GM23338 (cell line): ENCODE results near the gene DSE. TPM values are rescaled to one million over a fixed set of nuclear protein-coding genes. Genes with fewer than 3 reads are reported as not detected.

ENCODE experiments used
- ATAC-seq: fragments of 200-7000 bp; cut with Tn5 transposase; 3 replicates; pipeline ENCODE4 v1.9.1; 2020
- DNase-seq: peaks from one replicate; pipeline ENCODE4 v3.0.0-alpha.2; 2015; ENCODE audit warnings: low spot score
- H2AFZ ChIP-seq: fragments of 200-600 bp; sonication (generic); 2 replicates; pipeline ENCODE4 v1.8.0; 2016; ENCODE audit warnings: antibody characterized with exemption, mild to moderate bottlenecking, moderate library complexity
- H3F3A ChIP-seq: fragments of 200-600 bp; sonication (generic); replicated peaks from 2 replicates; pipeline ENCODE4 v1.8.0; 2017; ENCODE audit warnings: antibody characterized with exemption, mixed run types, low read depth
- H3K27ac ChIP-seq: fragments of 200-600 bp; sonication (generic); 2 replicates; pipeline ENCODE4 v1.6.1; 2016; ENCODE audit warnings: low read depth
- H3K27me3 ChIP-seq: fragments of 200-600 bp; sonication (generic); 2 replicates; pipeline ENCODE4 v1.8.0; 2016; ENCODE audit warnings: mild to moderate bottlenecking, mixed run types, moderate library complexity; ENCODE audit not compliant: insufficient read depth
- H3K36me3 ChIP-seq: fragments of 200-600 bp; sonication (generic); 2 replicates; pipeline ENCODE4 v1.8.0; 2016; ENCODE audit warnings: mild to moderate bottlenecking; ENCODE audit not compliant: insufficient read depth
- H3K4me1 ChIP-seq: fragments of 200-600 bp; sonication (generic); 2 replicates; pipeline ENCODE4 v1.8.0; 2016; ENCODE audit warnings: mild to moderate bottlenecking, moderate library complexity; ENCODE audit not compliant: insufficient read depth
- H3K4me2 ChIP-seq: fragments of 200-600 bp; sonication (generic); 2 replicates; pipeline ENCODE4 v1.7.1; 2017; ENCODE audit warnings: mixed run types
- H3K4me3 ChIP-seq: fragments of 200-600 bp; sonication (generic); 2 replicates; pipeline ENCODE4 v1.6.1; 2016; ENCODE audit warnings: mixed run types
- H3K79me2 ChIP-seq: fragments of 200-600 bp; sonication (generic); replicated peaks from 2 replicates; pipeline ENCODE4 v1.8.0; 2017; ENCODE audit warnings: mild to moderate bottlenecking; ENCODE audit not compliant: insufficient read depth
- H3K9me2 ChIP-seq: fragments of 200-600 bp; sonication (generic); 2 replicates; pipeline ENCODE4 v1.8.0; 2017; ENCODE audit not compliant: insufficient read depth
- H4K20me1 ChIP-seq: fragments of 200-600 bp; sonication (generic); replicated peaks from 2 replicates; pipeline ENCODE4 v1.8.0; 2017; ENCODE audit warnings: mild to moderate bottlenecking; ENCODE audit not compliant: insufficient read depth
- H3K27ac Mint-ChIP-seq: 2 replicates; pipeline ENCODE4 v1.8.0; 2020; ENCODE audit warnings: inconsistent platforms, mild to moderate bottlenecking, moderate library complexity, mixed read lengths
- H3K27me3 Mint-ChIP-seq: 3 replicates; pipeline ENCODE4 v1.8.0; 2022; ENCODE audit warnings: low read depth, mild to moderate bottlenecking, moderate library complexity, mixed read lengths, inconsistent platforms; ENCODE audit not compliant: insufficient read depth, poor library complexity
- H3K36me3 Mint-ChIP-seq: 3 replicates; pipeline ENCODE4 v1.8.0; 2021; ENCODE audit warnings: low read depth, mild to moderate bottlenecking, inconsistent platforms, moderate library complexity, mixed read lengths
- H3K4me1 Mint-ChIP-seq: 3 replicates; pipeline ENCODE4 v1.8.0; 2020; ENCODE audit warnings: mild to moderate bottlenecking, inconsistent platforms, mixed read lengths
- H3K4me3 Mint-ChIP-seq: 3 replicates; pipeline ENCODE4 v1.8.0; 2021; ENCODE audit warnings: moderate library complexity, mild to moderate bottlenecking, inconsistent platforms, mixed read lengths
- H3K9me3 Mint-ChIP-seq: 3 replicates; pipeline ENCODE4 v1.8.0; 2020; ENCODE audit warnings: moderate library complexity, mild to moderate bottlenecking, inconsistent platforms, mixed read lengths
- CREB1 ChIP-seq: fragments of 250-450 bp; sonication (Bioruptor Pico); IDR thresholded peaks from 2 replicates; pipeline ENCODE4 v1.5.0; 2020; ENCODE audit warnings: low read depth, mild to moderate bottlenecking, moderate library complexity
- CTCF ChIP-seq, 2 experiments: fragments of 200-600 bp in 1 of 2; sonication (generic) in 1 of 2; conservative IDR thresholded peaks; 2 replicates each; pipeline versions ENCODE4 v1.5.1 to v1.6.1; 2016 to 2017; ENCODE audit warnings: antibody characterized with exemption in 2 of 2, low read depth in 2 of 2, mild to moderate bottlenecking in 2 of 2, moderate library complexity in 1 of 2
- ETS1 ChIP-seq: IDR thresholded peaks from 2 replicates; pipeline ENCODE4 v1.6.1; 2016; ENCODE audit warnings: antibody characterized with exemption
- EZH2 ChIP-seq: fragments of 200-600 bp; sonication (generic); IDR thresholded peaks from one replicate; pipeline ENCODE4 v1.8.0; 2017; ENCODE audit warnings: antibody characterized with exemption, mild to moderate bottlenecking, low read depth; ENCODE audit not compliant: unreplicated experiment
- EZH2phosphoT487 ChIP-seq: fragments of 200-600 bp; sonication (generic); IDR thresholded peaks from one replicate; pipeline ENCODE4 v1.8.1; 2018; ENCODE audit warnings: antibody characterized with exemption; ENCODE audit not compliant: unreplicated experiment
- JUNB ChIP-seq: IDR thresholded peaks from one replicate; pipeline ENCODE4 v1.6.1; 2016; ENCODE audit warnings: antibody characterized with exemption; ENCODE audit not compliant: unreplicated experiment
- POLR2AphosphoS5 ChIP-seq: IDR thresholded peaks from 2 replicates; pipeline ENCODE4 v1.6.1; 2016; ENCODE audit warnings: antibody characterized with exemption, low read depth
- REST ChIP-seq: IDR thresholded peaks from one replicate; pipeline ENCODE4 v1.6.1; 2018; ENCODE audit warnings: antibody characterized with exemption; ENCODE audit not compliant: unreplicated experiment
- STAT1 ChIP-seq: IDR thresholded peaks from one replicate; pipeline ENCODE4 v1.6.1; 2016; ENCODE audit warnings: antibody characterized with exemption; ENCODE audit not compliant: unreplicated experiment
- ZNF114 ChIP-seq: fragments of 250-450 bp; sonication (Bioruptor Pico); IDR thresholded peaks from 2 replicates; pipeline ENCODE4 v1.5.0; 2020; ENCODE audit warnings: mild to moderate bottlenecking, moderate library complexity
- ZNF331 ChIP-seq: fragments of 250-450 bp; sonication (Bioruptor Pico); IDR thresholded peaks from 2 replicates; pipeline ENCODE4 v1.5.0; 2020; ENCODE audit warnings: low read depth, mild to moderate bottlenecking, moderate library complexity
- polyA plus RNA-seq: library from polyadenylated mRNA; unstranded; fragments of >200 nt; fragmentation: Nextera tagmentation; extraction: Ambion mirVana; gene quantifications from 2 replicates; pipeline ENCODE4 v1.2.1, GENCODE V29; 2016
- total RNA-seq: library from RNA; depleted of rRNA; stranded (reverse); fragments of >200 nt; shearing (Covaris generic); gene quantifications from 2 replicates; pipeline ENCODE4 v1.2.3, GENCODE V29; 2014

Gene DSE
- total and polyA plus RNA-seq, 2 experiments from 2014 or later = 18.8 to 45.2 TPM

GRCh38 chr6:116451916-116452315 lies 81.2 kb downstream of the DSE start (continued):
- no peak for TF ChIP-seq ZNF114 (CRISPR knock-in tag)
- no peak for TF ChIP-seq JUNB
- TF ChIP-seq ZNF331 = no peak
- TF ChIP-seq POLR2AphosphoS5 = no peak
- no peak for TF ChIP-seq ETS1

GRCh38 chr6:116452531-116452930 lies 81.8 kb downstream of the DSE start:
- H3K4me1 Mint-ChIP-seq = peaks cover 7% of the 10 kb centered on the region; the same call in 2 of the 3 replicates
- Histone ChIP-seq H3F3A (no peaks in the 10 kb centered on the region), H3K4me2 (no peak overlapping the region), H3K79me2 (no peaks in the 10 kb centered on the region), H4K20me1 (no peaks in the 10 kb centered on the region), H3K4me1 (no peaks in the 10 kb centered on the region), H3K36me3 (no peaks in the 10 kb centered on the region), H3K27me3 (no peaks in the 10 kb centered on the region), H2AFZ (no peak overlapping the region), H3K9me2 (no peaks in the 10 kb centered on the region), H3K4me3 (no peak overlapping the region), H3K27ac (no peak overlapping the region)
- H3K36me3 Mint-ChIP-seq = no peaks in the 10 kb centered on the region
- H3K4me3 Mint-ChIP-seq = no peak overlapping the region
- DNase-seq = no peak
- no peak for ATAC-seq
- H3K9me3 Mint-ChIP-seq = no peaks in the 10 kb centered on the region
- no peak overlapping the region for H3K27ac Mint-ChIP-seq
- no peak for TF ChIP-seq CREB1 (CRISPR knock-in tag)
- TF ChIP-seq ETS1 = no peak
- TF ChIP-seq POLR2AphosphoS5 = no peak
- no peak for TF ChIP-seq EZH2phosphoT487
- TF ChIP-seq EZH2 = no peak
- H3K27me3 Mint-ChIP-seq = no peaks in the 10 kb centered on the region

- Histone ChIP-seq H3K4me3 (no peak overlapping the region), H3K36me3 (no peaks in the 10 kb centered on the region), H3K9me2 (no peaks in the 10 kb centered on the region), H3K27ac (no peak overlapping the region), H3F3A (no peaks in the 10 kb centered on the region; the same call in 1 of the 2 replicates), H3K4me1 (no peaks in the 10 kb centered on the region), H3K27me3 (peaks cover 20% of the 10 kb centered on the region), H2AFZ (no peak overlapping the region), H4K20me1 (no peaks in the 10 kb centered on the region; the same call in 1 of the 2 replicates), H3K79me2 (no peaks in the 10 kb centered on the region), H3K4me2 (no peak overlapping the region)
- ATAC-seq = no peak
- no peak for DNase-seq
- peaks cover 4% of the 10 kb centered on the region for H3K27me3 Mint-ChIP-seq
- TF ChIP-seq CTCF (conservative IDR thresholded peaks at IDR 0.05; ENCODE audit: low read depth in 2 of 2) (no peak), POLR2AphosphoS5 (no peak), REST (no peak), STAT1 (no peak)
- H3K9me3 Mint-ChIP-seq = no peaks in the 10 kb centered on the region
- peaks cover 1% of the 10 kb centered on the region; the same call in 1 of the 3 replicates for H3K4me1 Mint-ChIP-seq
- H3K27ac Mint-ChIP-seq = no peak overlapping the region
- no peaks in the 10 kb centered on the region for H3K36me3 Mint-ChIP-seq
- H3K4me3 Mint-ChIP-seq = no peak overlapping the region
Observed at GRCh38 chr6:116456106-116456505, 85.4 kb downstream of the DSE start.
